Neutrophil (primary cell): ENCODE measurements around the gene CSGALNACT2.
A peak's percentile ranks its signal among the peaks of the same experiment; 100 is the strongest.

Experiments
- H3K27ac ChIP-seq: fragments of 200-600 bp; sonication (generic); 2 replicates; pipeline ENCODE4 v1.5.1; 2016; ENCODE audit warnings: mild to moderate bottlenecking, moderate library complexity
- H3K27me3 ChIP-seq: fragments of 200-600 bp; sonication (generic); 2 replicates; pipeline ENCODE4 v1.6.0; 2016; ENCODE audit warnings: mild to moderate bottlenecking
- H3K36me3 ChIP-seq: fragments of 200-600 bp; sonication (generic); 2 replicates; pipeline ENCODE4 v1.5.1; 2017
- H3K4me1 ChIP-seq, 2 experiments: fragments of 200-600 bp in 1 of 2; sonication (generic) in 1 of 2; 1 replicate in 1 of 2; 2 replicates in 1 of 2; pipeline versions ENCODE4 v1.5.1 to v1.6.1; 2013 to 2016; ENCODE audit warnings: low read depth in 1 of 2, low read length in 1 of 2, mild to moderate bottlenecking in 1 of 2, moderate library complexity in 1 of 2; ENCODE audit not compliant: control insufficient read depth in 1 of 2, insufficient read depth in 1 of 2
- H3K4me3 ChIP-seq, 2 experiments: fragments of 200-600 bp in 1 of 2; sonication (generic) in 1 of 2; 1 replicate in 1 of 2; 2 replicates in 1 of 2; pipeline ENCODE4 v1.5.1; 2013 to 2016; ENCODE audit warnings: low read depth in 1 of 2, low read length in 1 of 2, mild to moderate bottlenecking in 1 of 2, moderate library complexity in 1 of 2
- H3K9me3 ChIP-seq: fragments of 200-600 bp; sonication (generic); 2 replicates; pipeline ENCODE4 v1.5.1; 2016
- CTCF ChIP-seq: fragments of 200-600 bp; sonication (generic); IDR thresholded peaks from 2 replicates; pipeline ENCODE4 v1.5.1; 2016; ENCODE audit warnings: antibody characterized with exemption

CSGALNACT2 gene

GRCh38 chr10:43105102-43105955, 32.9 kb upstream of the CSGALNACT2 start:
- TF ChIP-seq CTCF = peak; percentile 99
- H3K36me3 ChIP-seq = no peaks in the 10 kb centered on the region
- H3K4me3 ChIP-seq = peak overlapping the region; percentile 80 to 89
- H3K27ac ChIP-seq = no peak overlapping the region
- peaks cover 43% of the 10 kb centered on the region for H3K27me3 ChIP-seq
- no peaks in the 10 kb centered on the region for H3K9me3 ChIP-seq
- H3K4me1 ChIP-seq = peaks cover 20 to 25% of the 10 kb centered on the region in 2 experiments

- TF ChIP-seq CTCF = no peak
- H3K9me3 ChIP-seq = no peaks in the 10 kb centered on the region
- no peak overlapping the region for H3K4me3 ChIP-seq
Observed at GRCh38 chr10:43105956-43106229, 32.4 kb upstream of the CSGALNACT2 start.

DNA sequence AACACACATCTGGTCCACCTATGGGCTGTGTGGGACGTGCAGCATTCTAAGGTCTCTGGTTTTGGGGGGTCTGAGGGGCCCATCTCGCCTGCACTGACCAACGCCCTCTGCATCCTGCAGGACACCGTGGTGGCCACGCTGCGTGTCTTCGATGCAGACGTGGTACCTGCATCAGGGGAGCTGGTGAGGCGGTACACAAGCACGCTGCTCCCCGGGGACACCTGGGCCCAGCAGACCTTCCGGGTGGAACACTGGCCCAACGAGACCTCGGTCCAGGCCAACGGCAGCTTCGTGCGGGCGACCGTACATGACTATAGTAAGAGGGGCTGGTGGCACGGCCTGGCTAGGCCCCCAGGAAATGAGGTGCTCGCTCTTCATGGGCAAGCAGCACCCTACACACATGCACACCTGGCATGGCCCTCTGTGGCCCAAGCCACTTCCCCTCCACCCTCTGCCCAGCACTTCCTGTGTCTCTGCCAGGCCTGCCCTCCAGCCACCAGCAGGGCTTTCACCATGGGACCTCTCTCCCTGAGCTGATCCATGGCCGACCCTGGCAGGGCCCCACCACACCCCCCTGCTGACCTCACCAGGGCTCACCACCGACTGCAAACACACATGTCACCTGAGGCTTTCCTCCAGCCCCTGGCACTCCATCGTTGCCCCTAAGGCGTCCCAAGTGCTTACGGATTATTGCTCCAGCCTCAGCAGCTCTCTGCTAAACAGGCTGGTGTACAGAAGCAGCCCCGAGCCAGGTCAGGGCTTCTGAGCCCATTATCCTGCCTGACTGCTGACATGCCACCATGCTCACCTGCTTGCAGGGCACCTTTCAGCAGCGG, 31.8 kb upstream of the CSGALNACT2 start:
- Histone ChIP-seq H3K36me3 (no peaks in the 10 kb centered on the region), H3K4me1 (peaks cover 20 to 25% of the 10 kb centered on the region in 2 experiments), H3K27me3 (peaks cover 39% of the 10 kb centered on the region), H3K9me3 (no peaks in the 10 kb centered on the region), H3K27ac (no peak overlapping the region), H3K4me3 (no peak overlapping the region)
- TF ChIP-seq CTCF = no peak

More at GRCh38 chr10:43105956-43106229, 32.4 kb upstream of the CSGALNACT2 start:
- Histone ChIP-seq H3K27ac (no peak overlapping the region), H3K36me3 (no peaks in the 10 kb centered on the region), H3K27me3 (peaks cover 43% of the 10 kb centered on the region), H3K4me1 (peaks cover 20 to 25% of the 10 kb centered on the region in 2 experiments)

GRCh38 chr10:43108951-43109350, 29.3 kb upstream of the CSGALNACT2 start:
- TF ChIP-seq CTCF = no peak

GRCh38 chr10:43109671-43110249, 28.5 kb upstream of the CSGALNACT2 start:
- Histone ChIP-seq H3K9me3 (no peaks in the 10 kb centered on the region), H3K36me3 (no peaks in the 10 kb centered on the region), H3K27ac (no peak overlapping the region), H3K27me3 (peaks cover 7% of the 10 kb centered on the region), H3K4me1 (peaks cover 17 to 21% of the 10 kb centered on the region in 2 experiments), H3K4me3 (no peak overlapping the region)
- no peak for TF ChIP-seq CTCF

More at GRCh38 chr10:43108951-43109350, 29.3 kb upstream of the CSGALNACT2 start:
- peaks cover 20 to 25% of the 10 kb centered on the region in 2 experiments for H3K4me1 ChIP-seq
- no peak overlapping the region for H3K27ac ChIP-seq
- H3K9me3 ChIP-seq = no peaks in the 10 kb centered on the region
- H3K27me3 ChIP-seq = peaks cover 16% of the 10 kb centered on the region
- H3K36me3 ChIP-seq = no peaks in the 10 kb centered on the region
- no peak overlapping the region for H3K4me3 ChIP-seq
